Measurements from ENCODE around the gene FAM169A. TPM values are rescaled to one million over a fixed set of nuclear protein-coding genes. Genes with fewer than 3 reads are reported as not detected.

The FAM169A gene
- total and polyA plus RNA-seq, 4 donors: 0.25 to 2.8 (median 1.3) TPM

- H3K4me1 ChIP-seq (ENCODE audit: control insufficient read depth in 5 of 5, insufficient read depth in 5 of 5, low read length in 5 of 5): no peaks in the 10 kb centered on the region
- no peaks in the 10 kb centered on the region for H3K36me3 ChIP-seq (ENCODE audit: control insufficient read depth in 4 of 4, insufficient read depth in 4 of 4, low read length in 4 of 4)
- no peaks in the 10 kb centered on the region for H3K9me3 ChIP-seq (ENCODE audit: control insufficient read depth in 4 of 4, insufficient read depth in 3 of 4, low read length in 3 of 4)
- TF ChIP-seq CTCF (IDR thresholded peaks at IDR 0.05; ENCODE audit: control extremely low read depth, extremely low read depth): no peak
- H3K27me3 ChIP-seq (ENCODE audit: control insufficient read depth in 3 of 3, insufficient read depth in 3 of 3, low read length in 2 of 3): no peaks in the 10 kb centered on the region
- DNase-seq: peak in 2 of 3 donors; percentile 13 to 57
- 90% methylated on average over 3 of the region's 3 CpGs for WGBS, 2 donors
- no peak for ATAC-seq (ENCODE audit: insufficient read depth, low FRiP score)
- H3K9ac ChIP-seq (ENCODE audit: insufficient read depth in 1 of 2, low read length in 2 of 2): no peak overlapping the region
- no peak overlapping the region for H3K4me3 ChIP-seq
- H3K27ac ChIP-seq (ENCODE audit: low read depth in 1 of 2, low read length in 1 of 2): no peak overlapping the region
Observed at GRCh38 chr5:74833537-74834266, 32.5 kb downstream of the FAM169A start.

GRCh38 chr5:74829413-74829812 lies 36.8 kb downstream of the FAM169A start:
- H3K36me3 ChIP-seq (ENCODE audit: control insufficient read depth in 4 of 4, insufficient read depth in 4 of 4, low read length in 4 of 4): no peaks in the 10 kb centered on the region
- H3K4me1 ChIP-seq (ENCODE audit: control insufficient read depth in 5 of 5, insufficient read depth in 5 of 5, low read length in 5 of 5): no peaks in the 10 kb centered on the region
- H3K27me3 ChIP-seq (ENCODE audit: control insufficient read depth in 3 of 3, insufficient read depth in 3 of 3, low read length in 2 of 3): no peaks in the 10 kb centered on the region
- TF ChIP-seq CTCF (IDR thresholded peaks at IDR 0.05; ENCODE audit: control extremely low read depth, extremely low read depth): no peak
- H3K4me3 ChIP-seq: no peak overlapping the region
- no peak overlapping the region for H3K27ac ChIP-seq (ENCODE audit: low read depth in 1 of 2, low read length in 1 of 2)
- H3K9me3 ChIP-seq (ENCODE audit: control insufficient read depth in 4 of 4, insufficient read depth in 3 of 4, low read length in 3 of 4): no peaks in the 10 kb centered on the region
- ATAC-seq (ENCODE audit: insufficient read depth, low FRiP score) (no peak), DNase-seq (no peak)
- H3K9ac ChIP-seq (ENCODE audit: insufficient read depth in 1 of 2, low read length in 2 of 2): no peak overlapping the region
- WGBS, 2 donors: 88 to 90% methylated on average over 7 of the region's 7 CpGs

- TF ChIP-seq CTCF (IDR thresholded peaks at IDR 0.05; ENCODE audit: control extremely low read depth, extremely low read depth): no peak
- Histone ChIP-seq H3K9ac (ENCODE audit: insufficient read depth in 1 of 2, low read length in 2 of 2) (no peak overlapping the region), H3K4me1 (ENCODE audit: control insufficient read depth in 5 of 5, insufficient read depth in 5 of 5, low read length in 5 of 5) (no peaks in the 10 kb centered on the region), H3K27ac (ENCODE audit: low read depth in 1 of 2, low read length in 1 of 2) (no peak overlapping the region), H3K27me3 (ENCODE audit: control insufficient read depth in 3 of 3, insufficient read depth in 3 of 3, low read length in 2 of 3) (no peaks in the 10 kb centered on the region), H3K4me3 (no peak overlapping the region), H3K36me3 (ENCODE audit: control insufficient read depth in 4 of 4, insufficient read depth in 4 of 4, low read length in 4 of 4) (no peaks in the 10 kb centered on the region), H3K9me3 (ENCODE audit: control insufficient read depth in 4 of 4, insufficient read depth in 3 of 4, low read length in 3 of 4) (no peaks in the 10 kb centered on the region)
- no peak for ATAC-seq (ENCODE audit: insufficient read depth, low FRiP score)
- WGBS, 2 donors: 94 to 95% methylated on average over 1 of the region's 1 CpG
- DNase-seq: no peak
Observed at GRCh38 chr5:74822288-74822687, 43.9 kb downstream of the FAM169A start.

DNA sequence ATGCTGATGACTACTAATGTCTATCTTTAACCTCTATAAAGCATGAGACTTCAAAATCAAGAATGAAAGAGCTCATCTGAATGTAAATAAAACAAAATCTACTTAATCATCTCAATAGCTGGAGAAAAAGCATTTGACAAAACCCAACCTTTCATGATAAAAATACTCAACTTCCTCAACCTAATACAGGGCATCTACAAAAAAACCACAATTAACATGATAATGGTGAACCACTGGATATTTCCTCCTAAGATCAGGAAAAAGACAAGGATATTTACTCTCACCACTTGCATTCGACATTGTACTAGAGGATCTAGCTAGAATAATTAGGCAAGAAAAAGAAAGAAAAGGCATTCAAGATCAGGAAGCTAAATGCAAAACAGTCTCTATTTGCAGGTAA lies 49.3 kb downstream of the FAM169A start:
- no peaks in the 10 kb centered on the region for H3K4me1 ChIP-seq (ENCODE audit: control insufficient read depth in 5 of 5, insufficient read depth in 5 of 5, low read length in 5 of 5)
- DNase-seq: no peak

More for the DNA sequence above, 49.3 kb downstream of the FAM169A start:
- Histone ChIP-seq H3K27me3 (ENCODE audit: control insufficient read depth in 3 of 3, insufficient read depth in 3 of 3, low read length in 2 of 3) (no peaks in the 10 kb centered on the region), H3K4me3 (no peak overlapping the region), H3K9me3 (ENCODE audit: control insufficient read depth in 4 of 4, insufficient read depth in 3 of 4, low read length in 3 of 4) (no peaks in the 10 kb centered on the region), H3K36me3 (ENCODE audit: control insufficient read depth in 4 of 4, insufficient read depth in 4 of 4, low read length in 4 of 4) (no peaks in the 10 kb centered on the region), H3K27ac (ENCODE audit: low read depth in 1 of 2, low read length in 1 of 2) (no peak overlapping the region), H3K9ac (ENCODE audit: insufficient read depth in 1 of 2, low read length in 2 of 2) (no peak overlapping the region)
- no peak for ATAC-seq (ENCODE audit: insufficient read depth, low FRiP score)
- no peak for TF ChIP-seq CTCF (IDR thresholded peaks at IDR 0.05; ENCODE audit: control extremely low read depth, extremely low read depth)
- 45 to 48% methylated on average over 1 of the region's 1 CpG for WGBS, 2 donors
